Activated T-cell treated with anti-CD3 and anti-CD28 coated beads, Interleukin-2, amount 50 U/mL, for 1 hour (primary cell): Measurements from ENCODE around the gene CSTPP1.
"Not testable (repeated sequence)": the region's sequence is repeated elsewhere in the genome, so short reads cannot be mapped to it uniquely, and the experiment has no call there.

Experiments
- DNase-seq: peaks from one replicate; pipeline ENCODE4 v3.0.0-alpha.2; 2020

Gene CSTPP1

GRCh38 chr11:47185305-47186075 lies 248.9 kb downstream of the CSTPP1 start:
- no peak for DNase-seq

DNA sequence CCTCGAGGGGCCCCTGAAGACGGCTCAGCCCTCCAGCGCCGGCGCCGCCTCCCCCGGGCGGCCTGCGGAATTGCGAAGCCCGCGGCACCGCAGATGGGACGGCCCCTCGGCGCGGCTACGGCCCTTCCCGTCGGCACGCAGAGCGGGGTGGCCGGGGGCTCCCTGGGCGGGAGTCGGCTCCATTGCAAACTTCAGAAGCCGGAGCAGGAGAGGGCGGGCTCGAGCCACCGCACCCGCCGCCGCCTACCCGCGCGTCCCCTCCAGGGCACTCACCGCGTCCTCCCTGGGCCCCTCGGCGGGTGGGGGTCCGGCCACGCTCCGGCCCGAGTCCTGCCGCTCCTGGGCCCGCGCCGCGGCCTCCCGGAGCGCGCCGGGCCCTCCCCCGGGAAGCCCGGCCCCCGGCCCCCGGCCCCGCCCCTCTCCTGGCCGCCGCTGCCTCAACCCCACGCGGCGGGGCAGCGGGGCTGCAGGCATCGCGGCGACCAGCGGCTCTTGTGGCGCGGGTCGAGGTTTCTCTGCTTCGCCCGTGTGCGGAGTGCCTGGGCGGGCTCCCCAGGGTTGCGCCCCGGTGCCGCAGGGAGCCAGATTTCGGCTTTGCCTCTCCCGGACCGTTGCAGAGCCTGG lies 249.6 kb downstream of the CSTPP1 start, which contains the start of gene PACSIN3:
TSS of gene PACSIN3 (minus strand) at position 359 of the 624 bp plus-strand sequence. CDS start 3,707 bp downstream, outside the sequence.
- peak; percentile 63 for DNase-seq

GRCh38 chr11:47186700-47187695 lies 250.4 kb downstream of the CSTPP1 start:
- DNase-seq = peak; percentile 58

GRCh38 chr11:47187723-47188122 lies 251.2 kb downstream of the CSTPP1 start:
- DNase-seq = no peak

DNA sequence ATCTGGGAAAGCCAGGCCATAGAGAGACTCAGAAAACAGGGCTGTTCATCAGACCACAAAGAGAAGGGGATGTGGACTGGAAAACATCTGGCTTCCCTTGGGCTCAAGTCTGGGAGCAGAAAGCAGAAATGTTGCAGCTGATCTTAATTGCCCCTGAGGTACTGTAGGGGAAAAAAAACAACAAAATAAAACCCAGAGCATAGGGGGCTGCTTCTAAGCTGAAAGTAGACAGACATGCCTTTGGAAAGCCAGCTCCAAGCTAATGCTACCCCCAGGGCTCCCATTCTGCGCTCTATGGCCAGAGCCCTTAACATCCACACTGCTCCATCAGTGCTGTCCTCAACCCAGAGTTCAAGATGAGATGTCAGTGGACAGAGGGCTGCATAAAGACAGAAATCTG lies 251.7 kb downstream of the CSTPP1 start:
- no peak for DNase-seq

DNA sequence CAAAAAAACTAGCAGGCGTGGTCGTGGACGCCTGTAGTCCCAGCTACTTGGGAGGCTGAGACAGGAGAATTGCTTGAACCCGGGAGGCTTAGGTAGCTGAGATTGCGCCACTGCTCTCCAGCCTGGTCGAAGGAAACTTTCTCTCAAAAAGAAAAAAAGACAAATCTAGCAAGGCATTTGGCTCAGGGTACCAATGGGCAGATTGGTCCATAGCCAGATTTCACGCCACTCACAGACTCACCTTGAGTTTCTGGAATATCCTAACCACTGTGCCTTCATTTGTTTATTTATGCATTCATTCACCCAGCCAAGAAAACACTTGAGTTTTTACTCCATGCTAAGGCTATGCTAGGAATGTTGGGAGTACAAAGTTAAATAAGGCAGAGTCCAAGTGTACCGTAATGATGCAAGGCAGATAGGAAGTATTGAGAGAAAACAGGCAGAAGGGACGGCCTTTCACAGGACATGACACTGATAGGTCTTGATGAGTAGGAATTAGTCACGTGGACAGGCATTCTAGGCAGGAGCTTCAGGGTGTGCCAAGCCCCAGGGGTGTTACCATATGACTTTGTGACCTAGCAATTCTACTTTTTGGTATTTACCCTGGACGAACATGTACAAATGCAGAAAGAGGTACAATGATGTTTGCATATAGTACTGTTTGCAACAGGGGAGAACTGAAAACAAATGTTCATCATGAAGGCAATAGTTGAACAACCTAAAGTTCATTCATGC lies 252.7 kb downstream of the CSTPP1 start:
- DNase-seq = no peak

GRCh38 chr11:47191137-47191536 lies 254.6 kb downstream of the CSTPP1 start:
- DNase-seq = not testable (repeated sequence)

DNA sequence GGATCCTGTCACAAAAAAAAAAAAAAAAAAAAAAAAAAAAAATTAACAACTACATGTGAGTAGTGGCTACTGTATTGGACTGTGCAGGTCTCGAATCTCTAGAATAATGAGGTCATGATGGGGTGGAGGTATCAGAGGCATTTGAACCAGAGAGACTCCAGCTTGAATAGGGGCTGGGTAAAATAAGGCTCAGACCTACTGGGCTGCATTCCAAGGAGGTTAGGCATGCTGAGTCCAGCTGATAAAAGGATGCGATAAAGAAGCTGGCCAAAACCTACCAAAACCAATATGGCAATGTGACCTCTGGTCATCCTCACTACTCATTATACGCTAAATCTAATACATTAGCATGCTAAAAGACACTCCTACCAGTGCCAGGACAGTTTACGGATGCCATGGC lies 255.6 kb downstream of the CSTPP1 start:
- DNase-seq = no peak

DNA sequence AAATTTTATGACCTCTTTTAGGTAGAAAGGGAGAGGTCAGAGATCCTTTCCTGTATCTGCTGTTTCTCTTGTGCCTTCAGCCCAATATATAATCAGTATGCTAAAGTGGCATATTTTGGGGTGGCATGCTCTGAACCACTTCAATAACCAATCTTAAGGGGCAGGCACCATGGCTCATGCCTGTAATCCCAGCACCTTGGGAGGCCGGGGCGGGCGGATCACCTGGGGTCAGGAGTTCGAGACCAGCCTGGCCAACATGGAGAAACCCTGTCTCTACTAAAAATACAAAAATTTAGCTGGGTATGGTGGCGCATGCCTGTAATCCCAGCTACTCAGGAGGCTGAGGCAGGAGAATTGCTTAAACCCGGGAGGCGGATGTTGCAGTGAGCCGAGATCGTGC lies 261.6 kb downstream of the CSTPP1 start:
- DNase-seq = not testable (repeated sequence)

DNA sequence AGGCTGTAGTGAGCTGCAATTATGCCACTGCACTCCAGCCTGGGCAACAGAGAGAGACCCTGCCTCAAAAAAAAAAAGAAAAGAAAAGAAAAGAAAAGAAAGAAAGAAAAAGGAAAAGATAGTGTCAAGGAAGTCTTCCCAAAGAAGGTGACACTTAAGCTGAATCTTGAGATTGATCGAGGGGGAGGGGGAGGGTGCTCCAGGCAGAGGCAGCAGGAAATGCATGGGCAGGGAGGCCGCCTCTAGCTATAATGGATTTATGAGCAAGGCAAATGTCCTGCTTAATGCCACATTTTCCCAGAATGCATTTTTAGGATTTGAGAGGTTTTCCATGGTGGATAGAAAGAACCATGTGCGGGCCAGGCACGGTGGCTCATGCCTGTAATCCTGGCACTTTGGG lies 264.5 kb downstream of the CSTPP1 start:
- no peak for DNase-seq

GRCh38 chr11:47202576-47202975 lies 266.0 kb downstream of the CSTPP1 start:
- no peak for DNase-seq

DNA sequence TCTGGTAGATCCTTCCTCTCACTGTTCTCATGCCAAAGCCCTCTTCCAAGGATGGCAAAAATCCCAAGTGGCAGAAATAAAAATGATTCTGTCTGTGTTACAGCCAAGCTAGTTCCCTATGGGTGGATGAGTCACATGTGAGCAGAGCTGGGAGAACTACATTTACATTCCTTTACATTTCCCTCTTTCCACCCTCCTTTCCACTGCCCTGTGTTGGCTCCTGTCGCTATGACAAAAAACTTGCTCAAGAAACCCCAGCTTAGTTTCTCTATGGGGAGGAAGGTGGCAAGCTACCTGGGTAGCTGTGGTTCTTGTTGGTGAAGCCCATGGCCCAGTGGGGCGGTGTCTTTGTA lies 268.1 kb downstream of the CSTPP1 start:
- no peak for DNase-seq

- DNase-seq = not testable (repeated sequence)
These were observed 270.0 kb downstream of the CSTPP1 start for GRCh38 chr11:47206577-47206976.

- no peak for DNase-seq
These were observed 270.9 kb downstream of the CSTPP1 start for GRCh38 chr11:47207459-47207858.

GRCh38 chr11:47208008-47208552 lies 271.5 kb downstream of the CSTPP1 start:
- not testable (repeated sequence) for DNase-seq

DNA sequence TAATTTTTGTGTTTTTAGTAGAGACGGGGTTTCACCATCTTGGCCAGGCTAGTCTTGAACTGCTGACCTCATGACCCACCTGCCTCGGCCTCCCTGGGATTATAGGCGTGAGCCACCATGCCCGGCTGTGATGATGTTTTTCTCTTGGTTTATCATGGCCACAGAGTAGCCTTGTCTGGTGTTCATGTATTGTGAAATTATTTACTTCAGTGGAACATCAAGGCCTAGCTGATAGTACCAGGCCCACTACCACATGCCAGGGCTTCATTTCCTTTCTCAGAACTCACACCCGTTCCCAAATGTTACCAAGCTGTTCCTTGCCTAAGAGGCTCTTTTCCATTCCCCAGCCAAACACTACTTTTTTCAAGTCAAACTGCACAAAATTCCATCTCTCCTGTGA lies 272.1 kb downstream of the CSTPP1 start:
- DNase-seq = no peak
